ENCODE results near the gene CD8B. TPM values are rescaled to one million over a fixed set of nuclear protein-coding genes. Genes with fewer than 3 reads are reported as not detected.

The CD8B gene
- total and polyA plus RNA-seq, 9 of the 15 experiments (the other 6 are each of a cell fraction or from before 2014, with no cell fraction given) = not detected

GRCh38 chr2:86783615-86784339 lies 77.9 kb downstream of the CD8B start:
- BruUV-seq (replicated peaks) = no TSS peak
- ChIA-PET CTCF (ENCODE audit: low intra/inter-chr PET ratio) (no interaction called here), POLR2A (interaction anchor here (1.5 kb wide), 1 partner anchor 13 kb away, joined by 4 read pairs; no protein-coding TSS in a partner anchor)
- Histone ChIP-seq H4K20me1 (replicated peaks; ENCODE audit: control insufficient read depth, insufficient read depth, low read length) (no peaks in the 10 kb centered on the region), H3K9me3 (replicated peaks; ENCODE audit: control insufficient read depth, insufficient read depth, low read depth, low read length) (no peaks in the 10 kb centered on the region), H3K9me1 (ENCODE audit: control insufficient read depth, insufficient read depth, low read length) (peaks cover 4% of the 10 kb centered on the region), H3K4me2 (ENCODE audit: insufficient read depth, low read length) (no peak overlapping the region), H3K27me3 (ENCODE audit: control insufficient read depth in 2 of 2, insufficient read depth in 2 of 2, low read length in 2 of 2) (peaks cover 15 to 29% of the 10 kb centered on the region in 2 experiments; a peak in 4 of 5 replicates), H3K4me3 (no peak overlapping the region), H2AFZ (ENCODE audit: low read depth, low read length) (no peak overlapping the region), H3K27ac (ENCODE audit: extremely low read depth, low read depth, low read length) (no peak overlapping the region), H3K9ac (ENCODE audit: insufficient read depth in 1 of 2, low read depth in 2 of 2, low read length in 2 of 2) (no peak overlapping the region), H3K79me2 (ENCODE audit: control insufficient read depth, insufficient read depth, low read length) (no peaks in the 10 kb centered on the region), H3K36me3 (ENCODE audit: control insufficient read depth, insufficient read depth, low read length) (no peaks in the 10 kb centered on the region), H3K4me1 (replicated peaks in 1 of 2; ENCODE audit: control insufficient read depth in 2 of 2, insufficient read depth in 2 of 2, low read length in 2 of 2) (peaks cover 0 to 1% of the 10 kb centered on the region in 2 experiments; a peak in 3 of 5 replicates)
- FAIRE-seq (no peak), ATAC-seq (no peak), DNase-seq (ENCODE audit: extremely low read depth in 1 of 4, low spot score in 3 of 4) (no peak)
- intact Hi-C loops (cut with micrococcal nuclease) (no loop called here), in situ Hi-C loops (cut with MboI) (no loop called here)
- 4% methylated on average over 8 of the region's 8 CpGs for WGBS (ENCODE audit: insufficient coverage, low coverage, missing lambda C conversion rate)
- no peak for TF ChIP-seq ZNF586 (CRISPR knock-in tag; conservative IDR thresholded peaks at IDR 0.05)
- no peak for TF ChIP-seq IRF9 (tag; IDR thresholded peaks at IDR 0.05)
- 0 out of 2 replicates have a peak, but pooled peaks have one; percentile 4 for TF ChIP-seq CREM (IDR thresholded peaks at IDR 0.05; ENCODE audit: low read depth)
- TF ChIP-seq ZNF699 (CRISPR knock-in tag; IDR thresholded peaks at IDR 0.05; ENCODE audit: insufficient replicate concordance) = no peak
- TF ChIP-seq ATF3 (IDR thresholded peaks at IDR 0.05) = 0 out of 2 replicates have a peak, but pooled peaks have one; percentile 33
- no peak for TF ChIP-seq ATF3 (CRISPR knock-in tag; conservative IDR thresholded peaks at IDR 0.05)
- TF ChIP-seq SIN3A (IDR thresholded peaks at IDR 0.05; ENCODE audit: borderline replicate concordance in 2 of 2, control insufficient read depth in 1 of 2, low read depth in 2 of 2, low read length in 2 of 2) = no peak

All from K562 (cell line).